ENCODE results near the gene WDR49.

DNA sequence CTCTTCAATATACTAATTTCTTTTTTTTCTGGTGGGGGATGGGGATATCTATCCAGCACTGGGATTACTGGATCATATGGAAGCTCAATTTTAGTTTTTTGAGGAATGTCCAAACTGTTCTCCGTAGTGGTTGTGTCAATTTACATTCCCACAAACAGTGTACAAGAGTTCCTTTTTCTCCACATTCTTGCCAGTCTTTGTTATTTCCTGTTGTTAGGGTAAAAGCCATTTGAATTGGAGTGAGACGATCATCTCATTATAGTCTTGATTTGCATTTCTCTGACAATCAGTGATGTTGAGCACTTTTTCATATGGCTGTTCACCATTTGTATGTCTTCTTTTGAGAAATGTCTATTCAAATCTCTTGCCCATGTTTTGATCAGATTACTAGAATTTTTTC, 12.8 kb upstream of the WDR49 start:
- TF ChIP-seq CREB1 (IDR thresholded peaks at IDR 0.05; ENCODE audit: low read depth): no peak
- TF ChIP-seq FOXM1 (IDR thresholded peaks at IDR 0.05; ENCODE audit: borderline replicate concordance, low read depth): no peak
- TF ChIP-seq CEBPB (IDR thresholded peaks at IDR 0.05): no peak
- no peak for TF ChIP-seq EP300 (IDR thresholded peaks at IDR 0.05; ENCODE audit: borderline replicate concordance)
- no peak for TF ChIP-seq TAF1 (IDR thresholded peaks at IDR 0.05; ENCODE audit: low read depth)
- TF ChIP-seq, protein P1, sequence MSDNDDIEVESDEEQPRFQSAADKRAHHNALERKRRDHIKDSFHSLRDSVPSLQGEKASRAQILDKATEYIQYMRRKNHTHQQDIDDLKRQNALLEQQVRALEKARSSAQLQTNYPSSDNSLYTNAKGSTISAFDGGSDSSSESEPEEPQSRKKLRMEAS (IDR thresholded peaks at IDR 0.05): no peak
- TF ChIP-seq EGR1 (IDR thresholded peaks at IDR 0.05): no peak

Measured in Ishikawa (cell line).